IMR-90 (cell line): ENCODE data around the gene FAF1. TPM values are rescaled to one million over a fixed set of nuclear protein-coding genes. Genes with fewer than 3 reads are reported as not detected.
"Not testable (repeated sequence)": the region's sequence is repeated elsewhere in the genome, so short reads cannot be mapped to it uniquely, and the experiment has no call there.

Experiments used
- ATAC-seq: fragments of 200-7000 bp; cut with Tn5 transposase; 2 replicates; pipeline ENCODE4 v1.9.1; 2020; ENCODE audit warnings: low read depth, mild to moderate bottlenecking, moderate library complexity
- BruUV-seq: library from RNA; stranded (reverse); fragments of 400-500 nt; replicated peaks from 2 replicates; lab custom pipeline; 2021; lab: Mats Ljungman, UMichigan
- CTCF ChIA-PET: fragments of 300-600 bp; formaldehyde crosslinking; extraction: SDS; loops from one replicate; lab custom pipeline; 2021; ENCODE audit warnings: antibody characterized with exemption; lab: Yijun Ruan, JAX
- POLR2A ChIA-PET: fragments of 300-600 bp; sonication (Branson Sonifier 250); formaldehyde crosslinking; loops from one replicate; lab custom pipeline; 2022; ENCODE audit warnings: antibody characterized with exemption; ENCODE audit not compliant: unreplicated experiment; lab: Charles Lee
- DNase-seq: peaks from one replicate; pipeline ENCODE4 v3.0.0; 2013
- H2AFZ ChIP-seq: replicated peaks from 2 replicates; pipeline ENCODE3; 2013; ENCODE audit warnings: low read length, mild to moderate bottlenecking; ENCODE audit not compliant: poor library complexity
- H2AK5ac ChIP-seq: 2 replicates; pipeline ENCODE4 v1.6.1; 2013; ENCODE audit warnings: low read depth, low read length, inconsistent platforms
- H2AK9ac ChIP-seq: replicated peaks from 2 replicates; pipeline ENCODE3; 2013; ENCODE audit warnings: mild to moderate bottlenecking, low read depth, low read length, moderate library complexity; ENCODE audit not compliant: poor library complexity
- H2BK120ac ChIP-seq: 2 replicates; pipeline ENCODE4 v1.6.1; 2013; ENCODE audit warnings: low read depth, low read length, inconsistent platforms
- H2BK15ac ChIP-seq: 3 replicates; pipeline ENCODE4 v1.6.1; 2013; ENCODE audit warnings: low read depth, low read length, inconsistent platforms
- H2BK20ac ChIP-seq: 2 replicates; pipeline ENCODE4 v1.6.1; 2013; ENCODE audit warnings: low read depth, mild to moderate bottlenecking, inconsistent platforms, low read length, moderate library complexity
- H2BK5ac ChIP-seq: 2 replicates; pipeline ENCODE4 v1.6.1; 2013; ENCODE audit warnings: mild to moderate bottlenecking, low read depth, low read length, inconsistent platforms; ENCODE audit not compliant: poor library complexity, severe bottlenecking
- H3K14ac ChIP-seq: replicated peaks from 2 replicates; pipeline ENCODE4 v1.6.1; 2013; ENCODE audit warnings: low read depth, low read length, inconsistent platforms
- H3K18ac ChIP-seq: 2 replicates; pipeline ENCODE4 v1.6.1; 2013; ENCODE audit warnings: low read depth, low read length, control low read depth
- H3K23ac ChIP-seq: 2 replicates; pipeline ENCODE4 v1.6.1; 2013; ENCODE audit warnings: low read depth, low read length, inconsistent platforms
- H3K27ac ChIP-seq: 2 replicates; pipeline ENCODE4 v1.5.1; 2013; ENCODE audit warnings: mild to moderate bottlenecking, control low read depth, low read length; ENCODE audit not compliant: insufficient read depth
- H3K27me3 ChIP-seq: 2 replicates; pipeline ENCODE4 v1.6.1; 2013; ENCODE audit warnings: low read length; ENCODE audit not compliant: control insufficient read depth, insufficient read depth
- H3K36me3 ChIP-seq: 2 replicates; pipeline ENCODE4 v1.6.1; 2013; ENCODE audit warnings: low read length, mixed read lengths; ENCODE audit not compliant: control insufficient read depth, insufficient read depth
- H3K4ac ChIP-seq: 2 replicates; pipeline ENCODE4 v1.6.1; 2013; ENCODE audit warnings: low read depth, low read length, inconsistent platforms
- H3K4me1 ChIP-seq: 2 replicates; pipeline ENCODE4 v1.6.1; 2013; ENCODE audit warnings: low read length, mixed read lengths; ENCODE audit not compliant: control insufficient read depth, insufficient read depth
- H3K4me2 ChIP-seq: 2 replicates; pipeline ENCODE4 v1.6.1; 2013; ENCODE audit warnings: low read depth, mild to moderate bottlenecking, control low read depth, low read length, moderate library complexity
- H3K4me3 ChIP-seq: 2 replicates; pipeline ENCODE4 v1.5.1; 2013; ENCODE audit warnings: low read depth, mild to moderate bottlenecking, control low read depth, low read length, moderate library complexity; ENCODE audit not compliant: insufficient read depth
- H3K56ac ChIP-seq: 2 replicates; pipeline ENCODE4 v1.6.1; 2013; ENCODE audit warnings: low read length, inconsistent platforms; ENCODE audit not compliant: insufficient read depth; ENCODE audit errors: extremely low read depth
- H3K79me1 ChIP-seq, 2 experiments: 2 replicates each; pipeline ENCODE4 v1.6.1; 2013; ENCODE audit warnings: low read length in 2 of 2, inconsistent platforms in 1 of 2, low read depth in 1 of 2
- H3K9ac ChIP-seq: 2 replicates; pipeline ENCODE4 v1.6.1; 2013; ENCODE audit warnings: low read depth, low read length, control low read depth
- H3K9me1 ChIP-seq: 2 replicates; pipeline ENCODE4 v1.6.1; 2013; ENCODE audit warnings: low read length, inconsistent platforms; ENCODE audit not compliant: insufficient read depth
- H3K9me3 ChIP-seq: 2 replicates; pipeline ENCODE4 v1.6.1; 2013; ENCODE audit warnings: low read length; ENCODE audit not compliant: control insufficient read depth, insufficient read depth
- H4K20me1 ChIP-seq: 2 replicates; pipeline ENCODE4 v1.6.1; 2013; ENCODE audit warnings: low read length, inconsistent platforms; ENCODE audit not compliant: insufficient read depth
- H4K5ac ChIP-seq: 2 replicates; pipeline ENCODE4 v1.6.1; 2013; ENCODE audit warnings: mild to moderate bottlenecking, low read depth, low read length, control low read depth
- H4K8ac ChIP-seq, 2 experiments: 2 replicates each; pipeline ENCODE4 v1.6.1; 2013; ENCODE audit warnings: low read depth in 2 of 2, low read length in 2 of 2, control low read depth in 1 of 2, inconsistent platforms in 1 of 2
- H4K91ac ChIP-seq: 2 replicates; pipeline ENCODE4 v1.6.1; 2013; ENCODE audit warnings: low read depth, low read length, inconsistent platforms; ENCODE audit not compliant: insufficient read depth
- WGBS, 2 experiments: methylation state at CpG; one replicate each; pipeline versions ENCODE4 v1.1.5 to v1.1.7; 2013; ENCODE audit warnings: missing lambda C conversion rate in 2 of 2; ENCODE audit not compliant: insufficient read length in 1 of 2; ENCODE audit errors: extremely low coverage in 2 of 2; 5-methylcytosine and 5-hydroxymethylcytosine counted together
- dilution Hi-C: fragments of 300-500 bp; cut with HindIII; formaldehyde crosslinking; loops from one replicate; pipeline ENCODE4 v1.14.3; 2018; ENCODE audit warnings: low sequenced_read_pairs; ENCODE audit not compliant: unreplicated experiment
- in situ Hi-C: fragments of 300-500 bp; cut with MboI; formaldehyde crosslinking; loops from 3 replicates; pipeline ENCODE4 v1.14.3; 2019; ENCODE audit warnings: low sequenced_read_pairs, inconsistent platforms, mixed read lengths
- intact Hi-C: fragments of 100-400 bp; cut with micrococcal nuclease; formaldehyde crosslinking; loops from 2 replicates; pipeline ENCODE4 v1.10.0; 2022
- polyA plus RNA-seq, 3 experiments: library from polyadenylated mRNA; depleted of rRNA; stranded (reverse); fragments of >200 nt; gene quantifications; 2 replicates each; pipeline ENCODE4 v1.2.3, GENCODE V29; 2012; ENCODE audit warnings: low replicate concordance in 1 of 3
- total RNA-seq: library from RNA; depleted of rRNA; stranded (reverse); fragments of >200 nt; gene quantifications from 2 replicates; pipeline ENCODE4 v1.2.3, GENCODE V29; 2012

The FAF1 gene
- total and polyA plus RNA-seq, 2 of the 4 experiments (the other 2 are of a cell fraction) = 18.8 to 72.9 TPM

- BruUV-seq, intact Hi-C loops, H3K9me1 ChIP-seq, H2AK5ac ChIP-seq, H3K56ac ChIP-seq, H3K23ac ChIP-seq, DNase-seq, H3K9ac ChIP-seq, H3K9me3 ChIP-seq, dilution Hi-C loops, POLR2A ChIA-PET, H2BK15ac ChIP-seq, H2BK20ac ChIP-seq, H4K91ac ChIP-seq, H3K27me3 ChIP-seq, CTCF ChIA-PET, H2BK5ac ChIP-seq, H2AFZ ChIP-seq, H3K4ac ChIP-seq, in situ Hi-C loops, H3K4me3 ChIP-seq, H3K27ac ChIP-seq, H3K4me1 ChIP-seq, H3K14ac ChIP-seq, H2AK9ac ChIP-seq, H4K20me1 ChIP-seq, H4K5ac ChIP-seq, H3K36me3 ChIP-seq, H3K18ac ChIP-seq, H2BK120ac ChIP-seq, ATAC-seq, H4K8ac ChIP-seq, H3K4me2 ChIP-seq: not testable (repeated sequence)
- peaks cover 9 to 14% of the 10 kb centered on the region in 2 experiments; a peak in 3 of 4 replicates for H3K79me1 ChIP-seq
These were observed 52.5 kb downstream of the FAF1 start for GRCh38 chr1:50907610-50908009.

- H3K27ac ChIP-seq, H3K4me2 ChIP-seq, H2BK15ac ChIP-seq, H4K20me1 ChIP-seq, dilution Hi-C loops, H3K4me1 ChIP-seq, H3K14ac ChIP-seq, DNase-seq, in situ Hi-C loops, H2BK120ac ChIP-seq, H2AFZ ChIP-seq, POLR2A ChIA-PET, CTCF ChIA-PET, H3K9me1 ChIP-seq, H3K4ac ChIP-seq, BruUV-seq, H3K9ac ChIP-seq, ATAC-seq, H4K8ac ChIP-seq, H3K23ac ChIP-seq, H2BK5ac ChIP-seq, H3K27me3 ChIP-seq, intact Hi-C loops, H3K56ac ChIP-seq, H4K91ac ChIP-seq, H2AK9ac ChIP-seq, H4K5ac ChIP-seq, H3K79me1 ChIP-seq, H3K18ac ChIP-seq, H2BK20ac ChIP-seq, H3K4me3 ChIP-seq, H3K36me3 ChIP-seq, H3K9me3 ChIP-seq, H2AK5ac ChIP-seq: not testable (repeated sequence)
- WGBS, 2 experiments = no CpG with 5 or more reads among the region's 1 CpG
These were observed 54.0 kb downstream of the FAF1 start for GRCh38 chr1:50906050-50906449.
